HG02678 (cell line): ENCODE data around the gene ZNF592.

ENCODE experiments used
- ATAC-seq: cut with Tn5 transposase; IDR thresholded peaks from one replicate; pipeline ENCODE4 v1.9.1; 2021; ENCODE audit warnings: mild to moderate bottlenecking, moderate library complexity; ENCODE audit not compliant: unreplicated experiment

ZNF592 gene

GRCh38 chr15:84824260-84825007 is 76.0 kb downstream of the ZNF592 start:
- no peak for ATAC-seq

GRCh38 chr15:84826369-84826823 is 78.0 kb downstream of the ZNF592 start:
- ATAC-seq = no peak

- no peak for ATAC-seq
These were observed 78.9 kb downstream of the ZNF592 start for GRCh38 chr15:84827246-84827645.

- no peak for ATAC-seq
These were observed 79.9 kb downstream of the ZNF592 start for GRCh38 chr15:84828086-84828908.

- no peak for ATAC-seq
These were observed 81.0 kb downstream of the ZNF592 start for GRCh38 chr15:84829428-84829827.

- ATAC-seq = no peak
These were observed 81.6 kb downstream of the ZNF592 start for GRCh38 chr15:84830036-84830435.

GRCh38 chr15:84831028-84831427 is 82.6 kb downstream of the ZNF592 start:
- no peak for ATAC-seq

GRCh38 chr15:84831613-84832012 is 83.2 kb downstream of the ZNF592 start:
- ATAC-seq = no peak

- ATAC-seq = no peak
These were observed 84.2 kb downstream of the ZNF592 start for GRCh38 chr15:84832448-84833040.

GRCh38 chr15:84833447-84834228 is 85.2 kb downstream of the ZNF592 start:
- ATAC-seq = no peak

- ATAC-seq = no peak
These were observed 86.0 kb downstream of the ZNF592 start for GRCh38 chr15:84834229-84834955.

- no peak for ATAC-seq
These were observed 86.6 kb downstream of the ZNF592 start for GRCh38 chr15:84834969-84835368.

GRCh38 chr15:84835661-84836337 is 87.4 kb downstream of the ZNF592 start:
- ATAC-seq = no peak

- no peak for ATAC-seq
These were observed 88.5 kb downstream of the ZNF592 start for GRCh38 chr15:84836844-84837243.

GRCh38 chr15:84839714-84840113 is 91.3 kb downstream of the ZNF592 start:
- no peak for ATAC-seq

GRCh38 chr15:84840255-84840654 is 91.9 kb downstream of the ZNF592 start:
- ATAC-seq = no peak

- no peak for ATAC-seq
These were observed 92.5 kb downstream of the ZNF592 start for GRCh38 chr15:84840741-84841429.

GRCh38 chr15:84842781-84843180 is 94.4 kb downstream of the ZNF592 start:
- ATAC-seq = no peak

GRCh38 chr15:84844964-84845363 is 96.6 kb downstream of the ZNF592 start:
- no peak for ATAC-seq
